Measurements from ENCODE around the gene ASB5.

Gene ASB5

GRCh38 chr4:176277162-176277904 lies 8.3 kb upstream of the ASB5 start:
- DNase-seq (ENCODE audit: low spot score): no peak

GRCh38 chr4:176276710-176277109 lies 7.7 kb upstream of the ASB5 start:
- DNase-seq (ENCODE audit: low spot score): no peak

GRCh38 chr4:176274441-176274840 lies 5.4 kb upstream of the ASB5 start:
- no peak for DNase-seq (ENCODE audit: low spot score)

- DNase-seq (ENCODE audit: low spot score): no peak
Observed at GRCh38 chr4:176273736-176274135, 4.7 kb upstream of the ASB5 start.

DNA sequence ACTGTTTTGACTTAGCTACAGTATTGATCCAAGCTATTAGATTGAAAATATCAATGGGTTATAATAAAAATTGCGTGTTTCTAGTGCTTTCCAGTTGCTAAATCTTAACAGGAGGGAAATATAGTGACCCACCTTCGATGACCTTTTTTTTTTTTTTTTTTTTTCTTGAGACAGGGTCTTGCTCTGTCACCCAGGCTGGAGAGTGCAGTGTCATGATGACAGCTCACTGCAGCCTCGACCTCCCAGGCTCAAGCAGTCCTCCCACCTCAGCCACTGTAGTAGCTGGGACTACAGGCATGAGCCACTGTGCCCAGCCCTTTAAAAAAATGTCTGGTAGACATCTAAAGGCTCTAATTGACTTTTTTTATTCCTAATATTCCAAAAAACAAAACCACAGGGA lies 3.8 kb upstream of the ASB5 start:
- no peak for DNase-seq (ENCODE audit: low spot score)

GRCh38 chr4:176271749-176272148 lies 2.7 kb upstream of the ASB5 start:
- DNase-seq (ENCODE audit: low spot score): no peak

GRCh38 chr4:176270669-176271068 lies 1.6 kb upstream of the ASB5 start:
- no peak for DNase-seq (ENCODE audit: low spot score)

GRCh38 chr4:176266026-176266425 lies 3.0 kb downstream of the ASB5 start:
- DNase-seq (ENCODE audit: low spot score): no peak

DNA sequence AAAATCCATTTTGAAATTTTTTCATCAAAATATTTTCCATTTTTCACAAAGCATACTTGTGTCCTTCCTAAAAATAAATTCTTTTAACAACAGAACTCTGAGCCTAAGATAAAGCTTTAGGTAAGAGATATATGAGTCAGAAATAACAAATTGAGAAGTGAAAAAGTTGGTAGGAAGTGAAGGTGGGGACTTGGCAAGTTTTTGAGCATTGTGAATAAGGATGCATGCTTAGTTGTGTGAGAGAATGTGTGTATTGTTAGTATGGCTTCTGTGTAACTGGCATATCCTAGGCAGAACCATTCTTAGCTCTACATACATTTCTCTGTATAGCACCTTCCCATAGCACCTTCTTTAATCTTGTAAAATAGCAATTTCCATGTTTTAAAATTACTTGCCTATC lies 6.8 kb downstream of the ASB5 start:
- no peak for DNase-seq (ENCODE audit: low spot score)

DNA sequence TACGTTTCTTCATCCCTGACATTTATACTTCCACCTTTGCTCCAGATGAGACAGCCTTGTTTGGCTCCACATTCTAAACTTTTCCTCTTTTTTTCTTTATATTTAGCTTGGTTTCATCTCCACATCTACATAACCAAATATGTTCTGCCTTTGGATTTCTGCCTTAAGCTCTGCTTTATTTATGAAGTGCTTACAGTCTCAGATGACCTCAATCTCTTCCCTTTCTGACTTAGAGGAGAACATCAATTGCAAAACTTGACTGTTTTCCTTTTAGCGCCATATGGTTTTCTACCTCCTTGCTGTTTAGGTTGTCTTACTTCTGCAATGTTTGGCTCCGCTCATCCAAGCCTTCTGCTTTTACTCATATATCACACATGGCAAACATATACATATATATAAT lies 7.5 kb downstream of the ASB5 start:
- no peak for DNase-seq (ENCODE audit: low spot score)

DNA sequence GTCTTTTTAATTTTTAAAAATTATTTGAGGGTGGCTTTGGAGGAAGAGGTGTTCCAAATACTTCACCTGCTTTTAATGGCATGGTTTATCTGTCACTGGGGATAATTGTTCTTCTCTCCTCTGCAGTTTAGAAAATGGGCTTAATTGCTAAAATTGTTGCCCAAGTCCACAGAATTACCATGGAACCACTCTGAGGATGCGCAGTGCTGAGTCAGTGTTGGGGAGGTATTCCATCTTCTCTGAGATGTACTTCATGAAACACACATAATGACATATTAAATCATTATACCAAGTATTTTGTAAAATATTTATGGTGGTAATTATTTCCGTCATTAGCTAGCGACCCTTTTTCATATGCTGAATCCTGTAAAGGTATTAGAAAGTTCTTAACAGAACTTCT lies 8.0 kb downstream of the ASB5 start:
- DNase-seq (ENCODE audit: low spot score): no peak

GRCh38 chr4:176259330-176260090 lies 9.5 kb downstream of the ASB5 start:
- no peak for DNase-seq (ENCODE audit: low spot score)

DNA sequence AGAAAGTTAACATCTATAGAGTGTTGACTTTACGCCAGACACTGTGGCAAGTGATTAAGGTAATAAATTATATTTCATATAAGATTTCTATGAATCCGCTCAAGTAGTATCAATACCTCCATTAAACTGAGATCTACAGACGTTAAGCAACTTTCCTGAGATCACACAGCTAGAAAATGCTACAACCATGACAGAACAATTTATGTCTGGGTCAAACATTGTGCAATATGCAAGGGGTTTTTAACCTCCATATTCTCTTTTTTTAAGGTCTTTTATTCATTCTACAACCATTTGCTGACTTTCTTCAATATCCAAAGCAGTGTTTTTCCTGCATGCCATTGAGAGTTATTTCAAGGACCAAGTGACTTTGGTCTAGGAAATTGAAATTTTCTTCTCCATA lies 10.9 kb downstream of the ASB5 start:
- no peak for DNase-seq (ENCODE audit: low spot score)

- no peak for DNase-seq (ENCODE audit: low spot score)
Observed at GRCh38 chr4:176256921-176257320, 12.1 kb downstream of the ASB5 start.

DNA sequence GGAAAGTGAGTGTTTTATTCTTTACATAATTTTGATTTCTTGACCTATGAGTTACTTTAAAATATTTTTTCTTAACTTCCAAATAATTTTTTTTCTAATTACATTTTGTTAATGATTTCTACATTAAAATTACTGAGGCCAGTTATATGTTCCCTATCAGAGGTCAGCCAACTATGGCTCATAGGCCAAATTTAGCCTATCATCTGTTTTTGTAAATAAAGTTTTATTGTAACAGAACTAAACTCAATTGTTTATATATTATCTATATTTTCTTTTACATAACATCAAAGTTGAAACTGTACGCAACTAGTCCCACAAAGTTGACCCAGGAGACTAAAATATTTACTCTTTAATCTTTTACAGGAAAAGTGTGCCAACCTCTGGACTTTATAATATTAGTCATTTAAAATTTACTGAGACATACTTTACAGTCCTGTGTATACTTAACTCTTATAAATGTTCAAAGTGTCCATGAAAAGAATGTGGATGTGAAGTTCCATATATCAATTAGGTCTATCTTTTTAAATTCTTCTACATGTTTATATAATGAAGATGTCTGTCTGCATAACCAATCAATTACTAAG lies 26.2 kb downstream of the ASB5 start:
- DNase-seq (ENCODE audit: low spot score): no peak

DNA sequence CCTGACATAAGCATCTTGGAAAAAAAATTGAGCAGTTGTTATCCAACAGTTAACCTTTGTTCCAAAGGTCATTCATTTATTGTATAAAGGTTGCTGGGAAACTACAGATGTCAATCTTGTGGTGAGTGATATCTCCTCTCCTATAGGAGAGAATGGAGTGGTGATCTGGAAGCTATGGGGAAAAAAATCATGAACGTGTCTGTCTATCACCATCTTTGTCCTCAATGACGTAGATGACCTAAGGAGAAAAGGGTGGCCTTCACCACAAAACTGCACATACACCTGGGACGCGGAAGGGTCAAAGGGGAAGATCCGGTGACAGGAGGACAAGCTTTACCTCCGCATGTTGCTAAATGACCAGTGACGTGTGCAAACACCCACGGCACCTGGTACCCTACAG lies 27.3 kb downstream of the ASB5 start:
- DNase-seq (ENCODE audit: low spot score): no peak

DNA sequence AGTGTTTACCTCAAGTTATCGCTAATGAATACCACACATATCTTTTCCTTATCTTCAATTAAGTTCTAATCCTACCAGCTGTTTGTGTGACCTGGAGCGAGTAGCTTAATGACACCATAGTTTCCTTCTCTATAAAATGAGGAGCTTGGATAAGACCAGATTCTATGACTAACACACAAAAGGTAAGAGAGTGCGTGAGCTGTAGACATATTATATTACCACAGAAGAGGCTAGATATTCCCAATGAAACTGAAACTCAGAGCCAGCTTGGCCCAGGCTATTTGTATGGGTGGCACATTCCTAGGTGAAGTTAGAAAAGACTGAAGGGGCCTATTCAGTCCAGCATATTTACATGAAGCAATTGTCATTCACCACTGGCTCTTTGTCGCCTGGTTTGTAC lies 30.2 kb downstream of the ASB5 start:
- DNase-seq (ENCODE audit: low spot score): no peak

DNA sequence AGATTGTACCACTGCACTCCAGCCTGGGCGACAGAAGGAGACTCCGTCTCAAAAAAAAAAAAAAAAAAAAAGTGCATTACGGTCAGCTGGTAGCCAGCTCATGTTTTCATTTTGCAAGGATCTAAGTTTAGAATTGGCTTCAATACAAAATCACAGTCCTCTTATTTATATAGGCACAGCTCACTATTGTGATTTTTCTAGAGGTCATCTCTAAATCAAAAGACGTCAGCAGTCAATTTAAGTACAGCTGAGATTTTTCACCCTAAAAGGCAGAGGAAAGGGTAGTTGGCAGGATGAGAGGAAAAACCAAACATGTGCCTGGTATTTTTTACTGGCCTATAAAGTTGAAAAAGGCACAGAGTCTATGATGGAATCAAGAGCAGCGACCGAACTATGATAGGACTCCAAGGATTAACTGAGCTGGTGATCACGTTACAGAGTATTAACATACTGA lies 30.8 kb downstream of the ASB5 start:
- DNase-seq (ENCODE audit: low spot score): no peak

DNA sequence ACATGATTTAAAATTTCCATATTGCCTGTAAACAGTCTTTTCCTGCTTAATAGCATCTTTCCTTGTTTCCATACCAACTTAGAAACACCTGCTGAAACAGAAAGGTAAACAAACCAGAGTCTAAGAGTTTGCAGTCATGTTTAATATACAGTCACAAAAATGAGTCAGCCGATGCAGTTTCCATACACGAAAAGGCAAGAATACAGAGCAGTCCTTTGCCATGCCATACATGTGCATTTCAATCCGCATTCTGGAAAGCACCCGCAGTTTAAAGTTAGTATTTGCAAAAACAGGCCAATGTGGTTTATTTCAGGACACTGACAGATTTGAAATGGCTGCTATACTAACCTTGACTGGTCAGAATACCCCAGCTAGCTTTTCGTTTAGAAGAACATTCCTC lies 32.1 kb downstream of the ASB5 start:
- DNase-seq (ENCODE audit: low spot score): no peak

DNA sequence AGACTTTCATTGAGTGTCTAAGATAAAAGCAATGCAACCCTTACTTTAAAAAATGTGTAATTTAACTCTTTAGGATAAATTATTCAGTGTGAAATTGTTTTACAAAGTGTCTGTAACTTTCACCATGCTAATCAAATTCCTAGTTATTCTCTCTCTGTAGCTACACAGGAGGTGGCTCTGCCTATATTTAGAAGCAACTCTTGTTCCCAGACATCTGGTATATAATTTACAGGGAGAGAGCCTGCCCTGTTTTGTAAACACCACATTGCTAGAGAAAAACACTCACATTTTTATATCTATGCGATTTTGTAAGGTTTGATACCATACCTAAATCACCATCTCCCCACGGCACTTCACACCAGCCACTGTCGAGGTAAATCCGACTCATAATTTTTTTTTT lies 38.2 kb downstream of the ASB5 start:
- DNase-seq (ENCODE audit: low spot score): no peak

GRCh38 chr4:176229645-176230044 lies 39.4 kb downstream of the ASB5 start:
- no peak for DNase-seq (ENCODE audit: low spot score)

DNA sequence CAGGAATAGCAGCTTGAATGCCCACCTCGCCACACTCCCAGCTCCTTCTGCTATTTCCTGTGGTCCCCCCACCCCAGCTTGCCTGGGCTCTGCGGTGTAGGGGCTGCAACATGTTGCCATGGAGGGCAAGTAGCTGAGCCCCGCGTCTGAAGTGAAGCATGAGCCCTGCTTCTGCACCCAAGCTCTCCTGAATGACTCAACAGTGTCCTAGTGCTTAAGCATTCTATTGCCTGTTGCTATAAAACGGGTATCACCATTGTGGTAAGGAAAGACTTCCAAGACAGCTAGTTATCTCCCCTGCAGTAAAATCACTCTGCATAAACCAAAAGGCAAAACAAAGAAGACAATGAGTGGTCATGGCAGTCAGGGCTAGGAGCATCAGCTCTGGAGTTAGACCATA lies 42.3 kb downstream of the ASB5 start:
- DNase-seq (ENCODE audit: low spot score): no peak

- no peak for DNase-seq (ENCODE audit: low spot score)
Observed at GRCh38 chr4:176223561-176223960, 45.5 kb downstream of the ASB5 start.

Data from hematopoietic multipotent progenitor cell treated with erythropoietin and hydrocortisone succinate and interleukin-3 and kit ligand, for 15 days (in vitro differentiated cells).